Epithelial cell of umbilical artery (primary cell): ENCODE results near the gene RBMX. TPM values are rescaled to one million over a fixed set of nuclear protein-coding genes. Genes with fewer than 3 reads are reported as not detected.

Source experiments
- total RNA-seq: library from RNA; depleted of rRNA; stranded (reverse); fragments of >200 nt; gene quantifications from 2 replicates; pipeline ENCODE4 v1.2.3, GENCODE V29; 2014

RBMX gene
- 229 and 245 TPM in 2 replicates for total RNA-seq

DNA sequence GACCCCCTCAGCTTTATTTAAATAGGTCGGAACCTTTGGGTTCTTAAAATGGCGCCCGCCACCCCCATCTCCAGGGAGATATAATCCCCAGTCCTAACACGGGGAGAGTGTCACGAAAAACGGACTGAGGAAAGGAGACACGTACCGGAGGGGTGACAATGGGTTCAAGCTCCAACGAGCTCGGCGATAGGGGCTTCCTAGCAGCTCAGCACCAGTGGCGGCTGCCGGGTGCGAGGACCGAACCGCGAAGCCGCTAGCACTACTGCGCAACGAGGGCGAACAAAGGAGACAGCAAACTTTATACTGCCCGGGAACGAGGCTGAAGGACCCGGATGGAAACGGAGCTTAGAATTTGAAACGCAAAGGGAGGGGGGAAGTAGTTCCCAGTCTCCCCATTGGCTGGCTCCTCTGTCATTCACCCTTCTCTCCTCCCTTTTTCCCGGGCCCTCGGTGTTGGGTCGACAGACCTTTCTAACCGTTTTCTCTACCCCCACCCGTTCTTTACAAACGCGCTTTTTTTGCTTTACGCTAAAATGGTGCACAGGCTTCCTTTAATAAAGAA, at the start of gene RBMX:
Gene RBMX (minus strand): TSS at position 274 of the 562 bp plus-strand sequence. CDS start 1,298 bp downstream, outside the sequence.

Other genes with a start within 250 kb of the RBMX start
- not detected in 2 replicates for gene CD40LG, start 232.6 kb downstream of the RBMX start, total RNA-seq
- gene ARHGEF6, start 99.8 kb downstream of the RBMX start, total RNA-seq = 6.5 and 10.5 TPM in 2 replicates
- gene GPR101, start 153.3 kb upstream of the RBMX start, total RNA-seq = not detected in 2 replicates